HuH-7 (cell line): Measurements from ENCODE around the gene IQCF5.
"Not testable (repeated sequence)": the region's sequence is repeated elsewhere in the genome, so short reads cannot be mapped to it uniquely, and the experiment has no call there.

Experiments used
- DNase-seq: peaks from one replicate; pipeline ENCODE4 v3.0.0; 2011; ENCODE audit warnings: low spot score

IQCF5 gene

DNA sequence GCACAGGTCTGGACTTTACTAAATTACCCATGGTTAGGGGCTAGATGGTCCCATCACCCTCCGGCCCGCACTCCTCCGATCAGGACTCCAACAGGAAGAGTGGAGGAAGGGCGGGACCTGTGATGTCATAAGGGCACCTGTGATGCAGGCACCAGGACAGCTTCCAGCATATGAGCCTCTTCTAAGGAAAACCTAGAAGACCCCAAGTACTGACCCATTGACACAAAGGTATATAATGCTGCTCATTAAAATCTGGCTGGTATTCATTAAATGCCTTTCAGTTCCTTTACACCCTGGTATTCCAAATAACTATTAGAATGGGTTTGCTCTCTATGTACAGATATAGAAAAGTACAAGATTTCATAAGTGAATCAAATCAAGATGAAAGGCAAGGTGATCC lies at the start of gene IQCF5:
Gene IQCF5, minus strand, starts transcription at position 101 of the 400 bp plus-strand sequence. Its CDS starts 70 bp downstream, at position 31.
- no peak for DNase-seq

DNA sequence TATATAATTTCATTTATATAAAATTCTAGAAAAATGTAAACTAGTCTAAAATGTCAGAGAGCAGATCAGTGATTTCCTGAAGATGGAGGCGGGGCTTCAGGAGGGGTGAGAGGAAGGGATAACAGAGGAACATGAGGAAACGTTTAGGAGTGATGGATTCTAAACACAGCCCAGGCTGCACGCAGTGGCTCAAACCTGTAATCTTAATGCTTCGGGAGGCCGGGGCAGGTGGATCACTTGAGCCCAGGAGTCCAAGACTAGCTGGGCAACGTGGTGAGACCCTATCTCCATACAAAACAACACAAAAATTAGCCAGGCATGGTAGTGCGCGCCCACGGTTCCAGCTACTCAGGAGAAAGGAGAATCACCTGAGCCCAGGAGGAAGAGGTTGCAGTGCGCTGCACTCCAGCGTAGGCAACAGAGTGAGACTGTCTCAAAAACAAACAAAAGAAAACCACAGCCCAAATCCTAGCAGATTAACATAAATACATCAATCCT lies 45.7 kb upstream of the IQCF5 start:
- DNase-seq = no peak

DNA sequence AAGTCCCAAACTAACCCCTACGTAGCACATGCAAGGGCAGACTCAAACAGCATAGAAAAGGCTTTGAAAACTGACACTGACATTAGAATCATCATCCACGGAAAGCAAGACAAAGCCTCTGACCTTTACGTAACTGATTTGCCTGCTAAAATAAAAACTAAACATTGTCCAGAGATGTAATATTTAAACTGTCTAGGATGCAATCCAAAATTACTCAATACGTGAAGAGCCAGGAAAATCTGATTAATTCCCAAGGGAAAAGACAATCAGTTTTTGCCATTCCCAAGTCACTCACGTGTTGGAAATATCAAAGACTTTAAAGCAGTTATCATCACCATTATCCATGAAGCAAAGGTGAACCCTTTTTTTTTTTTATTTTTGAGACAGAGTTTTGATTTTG lies 41.0 kb upstream of the IQCF5 start:
- DNase-seq = no peak

DNA sequence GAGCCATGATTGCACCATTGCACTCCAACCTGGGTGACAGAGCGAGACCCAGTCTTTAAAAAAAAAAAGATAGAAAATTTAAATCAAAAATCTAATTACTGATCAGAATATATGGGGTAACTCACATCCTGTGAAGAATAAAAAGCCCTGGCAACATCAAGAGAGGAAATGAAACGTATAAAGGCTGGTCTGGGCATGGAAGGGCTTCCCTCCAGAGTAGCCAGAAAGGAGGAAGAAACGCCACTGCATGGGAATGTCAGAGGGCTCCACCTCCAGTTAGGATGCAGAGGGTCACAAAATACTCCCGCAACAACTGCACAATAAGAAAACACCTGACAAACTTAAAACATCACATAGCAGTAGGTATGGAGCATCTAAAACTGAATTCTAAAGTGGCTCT lies 32.6 kb upstream of the IQCF5 start:
- no peak for DNase-seq

DNA sequence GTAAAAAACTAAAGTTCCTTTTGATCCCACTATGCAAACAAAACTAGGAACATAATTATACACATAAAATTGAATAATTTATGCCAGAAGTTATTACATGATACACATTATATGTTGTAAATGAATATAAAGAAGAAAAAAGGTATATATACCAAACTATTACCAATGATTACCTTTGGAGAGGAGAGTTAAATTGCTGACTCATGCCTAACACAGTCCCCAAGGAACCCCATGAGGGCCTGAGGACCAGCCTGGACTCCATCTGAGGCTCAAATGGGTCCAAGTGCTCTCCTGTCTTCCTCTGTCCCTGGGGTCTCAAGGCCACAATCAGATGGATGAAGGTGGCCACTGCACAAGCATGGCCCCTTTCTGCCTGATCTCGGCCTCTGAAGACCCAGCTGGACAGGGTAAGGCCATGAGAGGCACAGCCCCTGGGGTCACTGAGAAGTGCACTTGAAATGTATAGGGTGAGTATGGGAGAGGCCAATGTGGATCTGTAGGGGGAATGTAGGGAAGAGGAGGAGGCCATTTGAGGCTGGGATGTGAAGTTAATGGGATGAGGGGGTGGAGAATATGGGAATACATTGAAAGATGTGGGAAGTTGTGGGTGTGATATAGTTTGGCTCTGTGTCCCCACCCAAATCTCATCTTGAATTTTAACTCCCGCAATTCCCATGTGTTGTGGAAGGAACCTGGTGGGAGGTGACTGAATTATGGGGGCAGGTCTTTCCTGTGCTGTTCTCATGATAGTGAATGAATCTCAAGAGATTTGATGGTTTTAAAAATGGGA lies 28.8 kb upstream of the IQCF5 start:
- no peak for DNase-seq

DNA sequence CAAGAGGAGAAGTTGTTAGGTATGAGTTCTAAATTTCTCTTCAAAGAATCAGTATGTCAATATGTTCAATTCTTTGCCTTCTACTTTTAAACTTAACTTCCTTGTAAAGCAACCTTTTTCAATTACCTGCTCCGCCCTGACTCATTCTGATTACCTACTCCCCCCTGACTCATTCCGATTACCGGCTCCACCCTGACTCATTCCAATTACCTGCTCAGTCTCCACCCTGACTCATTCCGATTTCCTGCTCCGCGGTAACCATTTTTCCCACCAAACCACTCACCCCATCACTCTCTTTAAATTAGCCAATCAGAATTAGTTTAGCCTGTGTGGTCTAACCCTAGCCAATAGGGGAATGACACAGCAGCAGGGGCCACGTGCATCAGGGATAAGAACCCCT lies 27.0 kb upstream of the IQCF5 start:
- DNase-seq = not testable (repeated sequence)

DNA sequence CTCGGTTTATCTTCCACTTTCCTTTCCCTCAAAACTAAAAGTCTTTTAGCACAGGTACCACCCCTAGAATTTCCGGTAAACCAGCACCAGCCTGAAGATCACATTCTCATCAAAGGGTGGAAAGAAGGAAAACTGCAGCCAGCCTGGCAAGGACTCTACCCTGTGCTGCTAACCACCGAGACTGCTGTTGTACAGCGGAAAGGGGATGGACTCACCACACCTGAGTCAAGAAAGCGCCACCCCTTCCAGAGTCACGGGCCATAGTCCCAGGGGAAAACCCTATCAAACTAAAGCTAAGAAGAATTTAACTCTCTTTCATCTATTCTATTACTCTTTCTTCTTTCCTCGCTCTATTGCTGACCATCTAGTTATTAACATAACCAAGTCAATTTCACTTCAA lies 24.6 kb upstream of the IQCF5 start:
- not testable (repeated sequence) for DNase-seq

DNA sequence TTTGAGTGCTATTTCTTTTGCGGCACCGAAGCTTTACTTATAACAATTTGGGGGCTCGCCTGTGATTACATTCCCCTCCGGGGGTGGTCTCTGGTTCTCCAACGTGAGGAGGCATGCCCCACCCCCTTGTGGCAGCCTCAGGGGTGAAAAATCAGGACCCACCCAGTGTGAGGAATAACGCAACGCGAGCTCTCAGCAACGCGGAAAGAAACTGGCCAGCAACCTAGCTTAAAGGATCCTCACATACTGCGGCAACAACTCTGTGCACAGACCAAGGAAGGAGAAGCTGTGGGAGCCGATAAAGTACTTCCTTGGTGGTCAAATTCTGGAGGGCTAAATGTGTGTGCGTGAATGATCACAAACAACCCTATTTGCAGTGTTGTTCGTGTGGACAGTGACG lies 22.0 kb upstream of the IQCF5 start:
- DNase-seq = no peak

DNA sequence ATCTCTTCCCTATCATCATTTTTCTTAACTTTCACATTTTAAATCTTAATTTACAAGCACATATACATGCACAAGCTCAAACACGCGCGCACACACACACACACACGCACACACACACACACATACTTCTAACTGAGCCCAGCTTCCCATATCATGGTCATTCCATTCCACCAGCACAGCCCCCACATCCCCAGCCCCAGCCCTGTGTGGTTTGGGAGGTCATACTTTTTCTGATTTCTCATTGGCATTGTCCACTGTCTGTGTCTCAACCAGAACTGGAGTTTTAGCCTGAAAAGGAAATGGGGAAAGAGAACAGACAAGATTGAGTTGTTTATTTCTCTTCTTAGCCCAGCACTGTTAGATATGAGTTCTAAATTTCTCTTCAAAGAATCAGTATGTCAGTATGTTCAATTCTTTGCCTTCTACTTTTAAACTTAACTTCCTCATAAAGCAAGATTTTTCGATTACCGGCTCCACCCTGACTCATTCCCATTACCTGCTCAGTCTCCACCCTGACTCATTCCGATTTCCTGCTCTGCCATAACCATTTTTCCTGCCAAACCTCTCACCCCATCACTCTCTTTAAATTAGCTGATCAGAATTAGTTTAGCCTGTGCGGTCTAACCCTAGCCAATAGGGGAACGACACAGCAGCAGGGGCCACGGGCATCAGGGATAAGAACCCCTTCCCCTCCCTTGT lies 21.4 kb upstream of the IQCF5 start:
- no peak for DNase-seq

DNA sequence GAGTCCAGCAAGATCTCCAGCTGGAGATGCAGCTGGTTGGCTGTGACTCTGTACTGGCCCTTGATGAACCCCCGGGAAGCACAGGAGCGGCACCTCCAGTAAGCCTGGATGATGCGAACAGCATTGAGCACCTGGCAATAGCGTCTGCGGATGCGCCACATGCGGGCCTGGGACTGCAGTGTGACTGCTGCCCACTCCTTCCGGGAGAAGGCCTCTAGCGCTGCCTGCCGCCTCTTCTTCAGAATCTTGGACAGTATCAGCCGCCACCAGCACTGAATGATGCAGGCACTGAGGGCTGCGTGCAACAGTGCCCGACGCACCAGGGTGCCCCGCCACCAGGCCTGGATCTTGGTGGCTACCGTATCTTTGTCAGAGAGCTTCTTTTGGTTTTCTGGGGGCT lies 19.5 kb upstream of the IQCF5 start:
- no peak for DNase-seq

DNA sequence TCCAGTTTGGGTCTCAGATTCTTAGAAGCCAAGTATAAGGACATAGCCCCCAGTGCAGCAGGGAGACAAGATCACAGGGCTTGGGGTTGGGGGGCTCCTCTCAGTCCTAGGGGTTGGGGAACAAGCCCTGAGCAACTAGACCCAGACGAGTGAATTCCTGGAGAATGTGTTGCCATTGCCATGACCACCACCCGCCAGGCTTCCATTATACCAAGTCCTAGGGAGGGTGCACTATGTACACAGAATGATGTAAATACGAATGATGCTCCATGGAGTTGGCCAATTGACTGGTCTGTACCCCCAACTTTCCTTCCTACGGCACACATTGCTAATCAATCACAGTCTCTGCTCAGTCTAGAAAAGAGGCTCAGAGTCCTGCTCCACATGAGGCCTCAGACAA lies 19.0 kb upstream of the IQCF5 start:
- no peak for DNase-seq

DNA sequence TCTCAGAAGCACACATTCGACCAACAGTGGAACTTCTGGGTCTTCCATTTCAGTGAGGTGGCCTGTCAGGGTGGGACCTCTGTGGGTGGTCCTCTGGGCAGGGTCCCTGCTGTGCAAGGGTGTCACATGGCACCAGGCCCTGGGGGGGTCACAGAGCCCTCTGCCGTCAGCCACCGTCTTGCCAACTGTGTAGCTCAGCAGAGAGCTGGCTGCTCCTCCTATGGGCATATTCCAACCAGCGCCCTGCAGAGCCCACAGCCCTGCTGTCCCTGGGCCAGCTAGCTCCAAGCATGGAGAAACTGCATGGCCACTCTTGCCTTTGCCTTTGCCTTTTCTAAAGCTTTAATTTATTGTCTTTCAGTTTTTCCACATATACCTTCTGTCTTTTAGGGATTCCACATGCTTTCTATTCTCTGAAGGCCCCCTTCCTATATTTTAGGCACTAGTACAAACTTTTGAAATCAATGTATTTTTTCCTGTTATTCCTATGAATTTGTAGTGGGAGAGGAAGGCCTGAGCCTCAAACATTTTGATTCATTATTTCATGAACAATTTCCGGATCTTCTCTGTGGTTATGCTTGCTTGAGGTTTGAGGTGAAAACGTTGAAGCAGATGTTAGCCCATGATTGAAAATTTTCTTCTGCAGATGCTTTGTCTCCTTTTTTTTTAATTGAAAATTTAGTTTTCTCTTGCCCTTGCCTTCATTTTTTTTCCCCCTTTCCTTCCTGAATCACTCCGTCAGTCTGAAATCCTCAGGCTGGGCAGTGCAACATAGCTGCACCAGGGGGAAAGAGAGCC lies 16.0 kb upstream of the IQCF5 start:
- no peak for DNase-seq

DNA sequence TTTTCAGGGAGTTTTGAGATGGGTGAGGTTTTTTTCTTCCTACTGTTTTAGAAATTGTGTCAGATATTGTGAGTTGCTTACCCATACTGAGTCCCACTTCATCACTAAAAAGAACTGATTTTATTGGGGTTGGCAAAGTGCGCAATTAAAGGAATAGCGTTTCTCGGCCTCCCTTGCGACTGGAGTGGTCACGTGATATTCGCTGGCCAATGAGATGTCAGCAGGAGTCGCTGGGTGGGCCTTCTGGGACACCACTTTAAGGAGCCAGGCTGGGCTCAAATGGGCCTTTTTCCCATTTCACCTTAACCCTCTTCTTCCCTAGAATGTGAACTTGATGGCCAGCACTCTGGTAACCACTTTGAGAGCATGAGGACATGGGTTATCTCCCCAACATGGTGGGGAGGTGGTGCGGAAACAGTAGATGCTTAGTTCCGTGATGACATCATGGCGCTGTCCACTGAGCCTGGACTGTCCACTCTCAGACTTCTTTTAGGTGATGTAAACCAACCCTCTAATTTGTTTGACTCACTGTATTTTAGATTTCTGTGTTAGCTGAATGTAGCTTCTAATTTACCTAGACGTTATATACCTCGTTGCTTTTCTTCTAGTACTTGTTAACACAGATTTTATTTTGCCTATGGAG lies 13.2 kb upstream of the IQCF5 start:
- no peak for DNase-seq

DNA sequence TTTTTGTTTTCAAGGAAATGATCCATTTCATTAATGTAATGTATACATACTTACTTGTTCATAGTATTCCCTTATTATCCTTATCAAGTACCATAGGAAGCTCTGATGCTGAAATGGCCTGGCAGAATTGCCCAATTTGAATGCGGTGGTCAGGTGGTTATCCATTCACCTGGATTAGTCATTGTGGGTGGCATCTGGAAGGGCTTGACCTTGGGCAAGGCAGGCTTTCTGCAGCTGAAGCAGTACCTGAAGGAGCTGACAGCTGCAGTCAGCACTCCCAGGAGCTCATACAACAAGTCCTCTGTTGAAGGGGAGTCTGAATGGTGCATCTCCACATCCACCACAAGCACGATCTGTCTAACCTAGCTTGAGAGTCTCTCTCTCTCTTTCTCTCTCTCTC lies 12.2 kb upstream of the IQCF5 start:
- no peak for DNase-seq

DNA sequence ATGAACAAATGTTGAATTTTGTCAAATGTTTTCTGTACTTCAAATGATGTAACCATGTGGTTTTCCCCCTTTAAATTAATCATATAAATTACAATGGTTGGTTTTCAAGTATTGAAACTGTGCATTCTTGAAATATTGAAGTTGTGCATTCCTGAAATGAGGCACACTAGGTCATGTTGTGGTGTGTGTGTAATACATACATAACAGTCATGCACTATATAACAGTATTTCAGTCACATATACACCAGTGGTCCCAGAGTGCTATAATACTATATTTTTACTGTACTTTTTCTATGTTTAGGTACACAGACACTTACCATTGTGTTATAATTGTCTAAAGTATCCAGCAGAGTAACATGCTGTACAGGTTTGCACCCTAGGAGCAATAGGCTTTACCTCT lies 11.0 kb upstream of the IQCF5 start:
- no peak for DNase-seq

DNA sequence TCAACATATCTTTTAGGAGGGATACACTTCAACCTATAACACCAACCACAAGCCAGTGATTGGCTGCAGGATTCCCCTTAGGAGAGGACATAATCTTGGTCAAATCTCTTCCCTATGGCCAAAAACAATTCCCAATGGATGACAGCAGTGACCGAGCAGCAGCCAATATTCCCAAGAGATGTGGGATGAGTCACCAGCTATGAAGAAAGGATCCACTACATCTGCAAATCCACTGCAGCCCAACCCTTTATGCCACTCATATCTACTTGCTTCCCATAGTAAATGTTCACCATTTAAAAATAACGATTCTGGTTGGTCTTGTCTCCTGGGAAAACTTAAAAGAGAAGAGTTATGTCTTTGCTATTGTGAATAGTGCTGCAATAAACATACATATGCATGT lies 4.5 kb upstream of the IQCF5 start:
- no peak for DNase-seq

DNA sequence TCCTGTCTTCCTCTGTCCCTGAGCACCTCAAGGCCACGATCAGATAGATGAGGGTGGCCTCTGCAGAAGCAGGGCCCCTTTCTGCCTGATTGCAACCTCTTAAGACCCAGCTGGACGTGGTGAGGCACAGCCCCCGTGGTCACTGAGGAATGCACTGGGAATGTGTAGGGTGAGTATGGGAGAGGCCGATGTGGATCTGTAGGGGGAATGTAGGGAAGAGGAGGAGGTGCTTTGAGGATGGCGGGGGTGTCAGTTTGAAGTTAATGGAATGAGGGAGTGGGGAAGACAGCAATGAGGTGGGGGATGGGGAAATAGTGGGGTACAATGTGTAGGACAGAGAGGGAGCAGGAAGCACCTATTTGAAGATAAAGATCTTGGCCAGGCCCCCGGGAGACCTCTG lies 785 bp upstream of the IQCF5 start:
- no peak for DNase-seq

DNA sequence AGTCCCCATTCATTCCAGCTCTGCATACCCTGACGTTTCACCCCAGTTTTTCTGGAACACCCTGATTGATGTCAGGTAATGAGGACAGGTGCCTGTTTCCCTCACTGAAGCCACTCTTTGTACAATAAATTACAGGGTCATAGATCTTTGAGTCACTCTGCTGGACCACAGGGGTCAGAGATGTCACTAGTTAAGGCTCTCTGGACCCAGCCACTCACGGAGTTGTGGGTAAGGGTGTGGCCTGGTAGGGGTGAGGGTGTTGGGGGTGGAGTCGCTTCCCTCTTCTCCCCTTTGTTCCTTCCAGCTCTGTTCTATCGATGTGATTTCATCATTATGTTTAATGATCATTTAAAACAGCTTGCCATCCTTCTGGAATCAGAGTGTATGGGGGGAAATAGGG lies 512 bp downstream of the IQCF5 start:
- DNase-seq = no peak

DNA sequence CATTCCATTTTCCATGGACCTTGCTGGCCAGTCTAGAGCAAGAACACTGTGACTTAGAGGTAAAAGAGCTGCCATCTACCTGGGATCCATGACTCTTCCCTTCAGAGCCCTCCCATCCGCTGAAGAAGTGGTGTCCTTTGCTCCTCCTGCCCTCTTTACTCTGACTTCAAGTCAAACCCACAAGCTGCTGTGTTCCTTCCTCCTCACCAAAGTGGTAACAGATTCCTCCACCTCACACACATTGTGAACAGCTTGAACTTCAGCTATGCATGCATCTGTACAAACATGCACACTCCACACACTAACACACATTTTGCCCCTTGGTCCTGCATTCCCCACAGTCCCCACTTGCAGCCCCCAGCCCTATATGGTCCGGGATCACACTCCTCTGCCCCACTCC lies 990 bp downstream of the IQCF5 start:
- DNase-seq = no peak

DNA sequence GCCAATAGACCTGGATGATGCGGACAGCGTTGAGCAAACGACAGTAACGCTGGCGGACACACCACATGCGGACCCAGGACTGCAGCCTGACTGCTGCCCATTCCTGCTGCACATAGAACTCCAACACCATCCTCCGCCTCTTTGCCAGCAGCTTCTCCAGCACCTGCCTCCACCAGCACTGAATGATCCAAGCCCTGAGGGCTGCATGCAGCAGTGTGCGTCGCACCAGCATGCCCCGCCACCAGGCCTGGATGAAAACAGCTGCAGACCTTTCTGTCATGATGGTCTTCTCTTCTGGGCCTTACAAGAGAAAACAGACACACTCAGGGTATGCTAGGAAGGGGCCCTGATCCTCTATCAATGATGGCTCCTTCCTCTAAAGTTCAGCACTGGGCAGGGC lies 1.5 kb downstream of the IQCF5 start:
- DNase-seq = no peak

DNA sequence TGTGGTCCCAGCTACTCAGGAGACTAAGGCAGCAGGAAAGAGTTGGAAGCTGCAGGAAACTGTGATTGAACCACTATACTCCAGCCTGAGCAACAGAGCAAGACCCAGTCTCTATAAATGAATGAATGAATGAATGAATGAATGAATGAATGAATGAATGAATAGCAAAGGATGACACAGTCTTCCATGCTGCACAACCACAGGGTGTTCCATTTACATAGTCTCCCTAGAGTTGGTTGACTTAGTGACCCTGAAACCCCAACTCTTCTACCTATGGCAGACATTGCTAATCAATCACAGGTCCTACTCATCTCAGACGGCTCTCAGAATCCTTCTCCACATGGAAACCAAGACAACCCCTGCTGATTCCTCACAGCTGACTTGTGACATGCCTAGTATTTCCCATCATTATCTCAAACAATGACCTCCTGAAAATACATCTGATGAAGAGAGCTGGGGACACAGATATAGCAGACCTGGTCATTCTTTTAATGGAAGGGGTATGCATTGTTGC lies 2.1 kb downstream of the IQCF5 start:
- DNase-seq = no peak

DNA sequence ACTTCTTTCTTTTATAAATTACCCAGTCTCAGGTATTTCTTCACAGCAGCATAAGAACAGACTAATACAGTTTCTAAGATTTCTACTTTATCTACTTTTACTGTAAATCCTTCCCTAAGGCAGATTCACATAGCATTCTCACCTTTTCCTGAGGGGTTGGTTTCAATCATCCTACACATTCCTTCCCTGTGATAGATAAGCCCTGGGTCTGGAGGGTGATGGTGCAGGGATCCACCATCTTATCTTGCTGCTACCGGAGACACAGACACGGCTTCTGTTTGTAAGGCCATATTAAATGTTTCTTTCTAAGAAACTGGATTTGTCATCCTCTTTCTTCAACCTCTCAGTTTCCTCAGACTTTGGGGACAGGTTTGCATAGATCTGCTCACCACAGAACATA lies 6.1 kb downstream of the IQCF5 start:
- DNase-seq = no peak
